WI38 (cell line): Measurements from ENCODE around the gene GRIK3.
"Not testable (repeated sequence)": the region's sequence is repeated elsewhere in the genome, so short reads cannot be mapped to it uniquely, and the experiment has no call there.

Experiments
- H3K4me3 ChIP-seq: 2 replicates; pipeline ENCODE4 v1.5.1; 2011; ENCODE audit warnings: low read depth, mild to moderate bottlenecking, control low read depth, low read length
- CTCF ChIP-seq: IDR thresholded peaks from 2 replicates; pipeline ENCODE4 v1.5.1; 2012; ENCODE audit warnings: low read depth, mild to moderate bottlenecking, control low read depth, low read length

The GRIK3 gene

DNA sequence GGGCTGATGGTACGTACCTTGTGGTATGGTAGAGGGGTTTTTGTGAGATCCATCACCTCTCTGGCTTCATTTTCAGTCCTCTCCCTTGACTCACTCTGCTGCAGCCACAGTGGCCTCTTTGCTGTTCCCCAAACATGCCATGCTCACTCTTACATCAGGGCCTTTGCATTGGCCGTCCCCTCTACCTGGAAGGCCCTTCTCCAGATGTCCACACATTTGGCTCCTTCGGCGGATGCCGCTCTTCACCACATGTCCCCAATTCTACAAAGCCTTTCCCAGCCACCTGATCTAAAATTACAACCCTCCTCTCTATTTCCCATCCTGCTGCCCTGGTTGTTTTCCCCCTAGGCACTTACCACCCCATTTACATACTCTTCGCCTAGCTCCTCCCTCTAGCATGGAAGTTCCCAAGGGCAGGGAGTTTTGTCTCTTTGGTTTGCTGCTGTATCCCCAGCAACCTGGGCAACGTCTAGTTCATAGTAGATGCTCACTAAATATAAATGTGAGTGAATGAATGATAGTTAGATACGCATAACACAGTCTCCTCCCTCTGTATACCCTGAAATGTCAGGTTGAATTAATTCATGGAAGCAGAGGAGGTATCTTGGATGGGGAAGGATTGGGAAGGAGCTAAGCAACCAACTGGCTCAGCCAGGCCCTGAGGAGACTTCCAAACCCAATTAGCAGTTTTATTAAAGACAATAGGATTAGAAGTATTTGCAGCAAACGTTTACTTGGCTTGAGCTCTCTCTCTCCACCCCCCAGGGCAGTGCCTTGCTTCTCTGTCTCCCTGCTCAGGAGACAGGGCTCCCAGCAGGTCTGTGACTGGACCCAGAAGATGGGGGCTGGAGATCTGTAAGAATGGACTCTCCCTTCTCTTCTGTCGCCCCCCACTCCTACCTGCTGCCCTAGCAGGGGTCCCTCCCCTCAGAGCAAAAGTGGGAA is 264.2 kb downstream of the GRIK3 start:
- TF ChIP-seq CTCF = no peak
- H3K4me3 ChIP-seq = no peak overlapping the region

DNA sequence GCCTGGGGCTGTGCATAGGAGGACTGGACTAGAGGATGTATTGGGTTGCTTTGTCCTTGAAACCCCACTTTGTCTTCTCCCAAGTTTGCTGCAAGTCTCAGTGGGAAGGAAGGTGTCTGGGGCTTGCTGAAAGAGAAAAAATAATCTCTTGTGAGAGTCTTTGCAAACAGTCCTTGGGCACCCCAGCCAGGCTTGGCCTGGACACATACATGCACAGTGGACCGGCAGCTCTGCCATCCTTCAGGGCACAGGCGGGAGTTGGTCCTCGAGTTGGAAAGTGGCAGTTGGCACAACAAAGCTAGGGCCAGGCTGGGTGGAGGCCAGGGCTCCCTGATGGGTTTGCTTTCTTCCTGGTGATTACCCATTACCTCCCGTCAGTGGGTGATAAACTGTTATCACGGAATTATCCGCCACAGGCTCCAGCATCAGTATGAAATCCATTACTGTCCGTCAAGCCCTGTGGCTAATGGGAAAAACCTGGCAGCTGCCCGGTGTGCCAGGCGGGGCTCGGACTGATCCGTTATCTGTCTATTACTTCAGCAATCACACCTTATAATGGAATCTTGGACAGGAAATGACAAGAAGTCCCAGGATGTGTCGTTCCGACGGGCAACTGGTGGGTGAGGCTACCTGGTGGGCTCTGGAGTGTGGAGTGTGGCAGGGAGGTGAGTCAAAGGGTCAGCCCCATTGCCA is 265.7 kb downstream of the GRIK3 start:
- TF ChIP-seq CTCF = no peak
- H3K4me3 ChIP-seq = no peak overlapping the region

GRCh38 chr1:36767429-36767828 is 266.9 kb downstream of the GRIK3 start:
- H3K4me3 ChIP-seq = not testable (repeated sequence)

DNA sequence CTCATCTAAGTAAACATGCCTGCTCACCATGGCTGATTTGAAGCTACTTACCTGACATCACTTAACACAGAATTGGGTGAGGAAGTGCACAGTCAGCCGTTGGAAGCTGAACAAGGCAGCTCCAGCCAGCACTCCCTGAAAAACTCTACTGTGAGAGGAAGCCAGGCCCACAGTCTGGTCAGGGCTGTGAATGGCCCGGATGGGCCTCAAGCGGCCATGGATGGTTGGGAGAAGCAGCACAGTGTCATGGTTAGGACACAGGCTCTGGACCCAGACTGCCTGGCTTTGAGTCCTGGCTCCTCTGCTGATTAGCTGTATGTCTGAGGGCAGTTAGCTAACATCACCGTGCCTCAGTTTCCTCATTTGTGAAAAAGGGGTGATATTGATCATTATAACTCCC is 267.8 kb downstream of the GRIK3 start:
- H3K4me3 ChIP-seq = no peak overlapping the region
- no peak for TF ChIP-seq CTCF

DNA sequence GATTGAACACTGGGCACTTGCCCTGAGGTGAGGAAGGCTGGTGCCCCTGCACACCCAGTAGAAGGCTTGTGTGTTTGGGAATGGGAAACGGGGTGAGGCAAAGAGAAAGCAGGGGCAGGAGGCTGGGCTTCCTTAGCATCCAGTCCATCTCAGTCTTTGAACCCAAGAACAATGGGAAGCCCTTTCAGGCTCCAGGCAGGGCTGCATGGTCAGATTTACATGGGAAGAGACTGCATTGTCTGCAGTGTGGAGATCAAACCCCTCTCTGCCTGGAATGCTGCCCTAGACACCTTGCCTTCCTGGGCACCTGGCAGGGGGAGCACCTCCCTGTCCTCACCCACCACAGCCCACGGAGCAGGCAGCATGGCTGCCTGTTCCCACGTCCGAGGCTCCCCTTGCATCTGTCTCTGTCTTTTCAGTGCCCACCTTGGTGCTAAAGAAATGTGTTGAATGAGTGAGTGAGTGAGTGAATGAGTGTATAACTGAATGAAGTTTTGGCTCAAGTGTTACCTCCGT is 268.5 kb downstream of the GRIK3 start:
- no peak overlapping the region for H3K4me3 ChIP-seq
- no peak for TF ChIP-seq CTCF

- TF ChIP-seq CTCF = no peak
- H3K4me3 ChIP-seq = no peak overlapping the region
Observed at GRCh38 chr1:36764798-36765197, 269.5 kb downstream of the GRIK3 start.

GRCh38 chr1:36763771-36764170 is 270.5 kb downstream of the GRIK3 start:
- no peak for TF ChIP-seq CTCF
- H3K4me3 ChIP-seq = no peak overlapping the region
